Smooth muscle cell (in vitro differentiated cells): Measurements from ENCODE around the gene B4GALT5. TPM values are rescaled to one million over a fixed set of nuclear protein-coding genes. Genes with fewer than 3 reads are reported as not detected.
"Not testable (repeated sequence)": the region's sequence is repeated elsewhere in the genome, so short reads cannot be mapped to it uniquely, and the experiment has no call there.

Experiments used
- DNase-seq: peaks from one replicate; lab custom pipeline; 2025; ENCODE audit not compliant: unreplicated experiment; lab: John Stamatoyannopoulos, UW
- H2AFZ ChIP-seq: fragments of 200-600 bp; sonication (generic); 2 replicates; pipeline ENCODE4 v1.6.0; 2016; ENCODE audit warnings: antibody characterized with exemption, low read depth, mild to moderate bottlenecking
- H3F3A ChIP-seq: fragments of 200-600 bp; sonication (generic); 2 replicates; pipeline ENCODE4 v1.6.0; 2017; ENCODE audit warnings: antibody characterized with exemption, low read depth
- H3K27ac ChIP-seq: fragments of 200-600 bp; sonication (generic); 2 replicates; pipeline ENCODE4 v1.5.1; 2016; ENCODE audit warnings: low read depth, mild to moderate bottlenecking
- H3K27me3 ChIP-seq: fragments of 200-600 bp; sonication (generic); 2 replicates; pipeline ENCODE4 v1.6.1; 2016; ENCODE audit warnings: low read depth, mild to moderate bottlenecking
- H3K36me3 ChIP-seq: fragments of 200-600 bp; sonication (generic); 2 replicates; pipeline ENCODE4 v1.5.1; 2016; ENCODE audit warnings: low read depth
- H3K4me1 ChIP-seq: fragments of 200-600 bp; sonication (generic); 2 replicates; pipeline ENCODE4 v1.5.1; 2016; ENCODE audit warnings: low read depth
- H3K4me2 ChIP-seq: fragments of 200-600 bp; sonication (generic); 2 replicates; pipeline ENCODE4 v1.6.0; 2016; ENCODE audit warnings: mild to moderate bottlenecking
- H3K4me3 ChIP-seq: fragments of 200-600 bp; sonication (generic); 2 replicates; pipeline ENCODE4 v1.5.1; 2016; ENCODE audit warnings: mild to moderate bottlenecking
- H3K79me2 ChIP-seq: fragments of 200-600 bp; sonication (generic); 2 replicates; pipeline ENCODE4 v1.6.0; 2016; ENCODE audit warnings: low read depth, mild to moderate bottlenecking
- H3K9ac ChIP-seq: fragments of 200-600 bp; sonication (generic); 2 replicates; pipeline ENCODE4 v1.6.0; 2016; ENCODE audit warnings: low read depth
- H3K9me3 ChIP-seq: fragments of 200-600 bp; sonication (generic); replicated peaks from 2 replicates; pipeline ENCODE4 v1.5.1; 2016; ENCODE audit warnings: low read depth
- H4K20me1 ChIP-seq: fragments of 200-600 bp; sonication (generic); 2 replicates; pipeline ENCODE4 v1.6.0; 2016; ENCODE audit warnings: low read depth
- CTCF ChIP-seq: fragments of 200-600 bp; sonication (generic); IDR thresholded peaks from 2 replicates; pipeline ENCODE4 v1.5.1; 2017; ENCODE audit warnings: borderline replicate concordance, mild to moderate bottlenecking, antibody characterized with exemption; ENCODE audit not compliant: insufficient read depth, poor library complexity, severe bottlenecking
- WGBS: methylation state at CpG from one replicate; pipeline ENCODE4 v1.1.7; 2016; ENCODE audit warnings: low lambda C conversion rate; 5-methylcytosine and 5-hydroxymethylcytosine counted together
- polyA plus RNA-seq: library from polyadenylated mRNA; unstranded; fragments of >200 nt; fragmentation: Nextera tagmentation; extraction: Ambion mirVana; gene quantifications from 2 replicates; pipeline ENCODE4 v1.2.1, GENCODE V29; 2016
- total RNA-seq: library from RNA; depleted of rRNA; stranded (reverse); fragments of >200 nt; gene quantifications from 2 replicates; pipeline ENCODE4 v1.2.3, GENCODE V29; 2014

Gene B4GALT5
- total and polyA plus RNA-seq, 2 experiments from 2014 or later: 8.2 to 26.0 TPM

- Histone ChIP-seq H3K27me3 (no peaks in the 10 kb centered on the region), H3K9me3 (no peaks in the 10 kb centered on the region), H3K4me3 (no peak overlapping the region), H3F3A (no peaks in the 10 kb centered on the region), H3K36me3 (no peaks in the 10 kb centered on the region), H2AFZ (no peak overlapping the region), H3K9ac (no peak overlapping the region), H3K4me1 (no peaks in the 10 kb centered on the region), H3K27ac (no peak overlapping the region), H4K20me1 (no peaks in the 10 kb centered on the region), H3K79me2 (no peaks in the 10 kb centered on the region), H3K4me2 (no peak overlapping the region)
- no peak for TF ChIP-seq CTCF
- WGBS: 76% methylated on average over 14 of the region's 15 CpGs
- DNase-seq: no peak
Observed at GRCh38 chr20:49615401-49616153, 98.1 kb downstream of the B4GALT5 start.

GRCh38 chr20:49615051-49615400, 98.7 kb downstream of the B4GALT5 start:
- H3K27ac ChIP-seq, H3K27me3 ChIP-seq, H4K20me1 ChIP-seq, H3K4me2 ChIP-seq, DNase-seq, H3K36me3 ChIP-seq, H3K9ac ChIP-seq, H2AFZ ChIP-seq, H3K4me1 ChIP-seq, H3K9me3 ChIP-seq, H3F3A ChIP-seq, H3K79me2 ChIP-seq, H3K4me3 ChIP-seq: not testable (repeated sequence)
- 87% methylated on average over 8 of the region's 8 CpGs for WGBS

GRCh38 chr20:49614338-49615050, 99.2 kb downstream of the B4GALT5 start:
- H2AFZ ChIP-seq: no peak overlapping the region
- H4K20me1 ChIP-seq: no peaks in the 10 kb centered on the region
- no peaks in the 10 kb centered on the region for H3K27me3 ChIP-seq
- H3K9me3 ChIP-seq: no peaks in the 10 kb centered on the region
- H3K79me2 ChIP-seq: no peaks in the 10 kb centered on the region
- no peak for TF ChIP-seq CTCF
- no peak overlapping the region for H3K4me2 ChIP-seq
- no peaks in the 10 kb centered on the region for H3K4me1 ChIP-seq
- H3K27ac ChIP-seq: no peak overlapping the region
- DNase-seq: no peak
- no peaks in the 10 kb centered on the region for H3F3A ChIP-seq
- WGBS: 89% methylated on average over 13 of the region's 13 CpGs
- H3K4me3 ChIP-seq: no peak overlapping the region
- H3K36me3 ChIP-seq: no peaks in the 10 kb centered on the region
- no peak overlapping the region for H3K9ac ChIP-seq

GRCh38 chr20:49612127-49612738, 101.4 kb downstream of the B4GALT5 start:
- TF ChIP-seq CTCF: no peak
- Histone ChIP-seq H3F3A (no peaks in the 10 kb centered on the region), H3K4me1 (no peaks in the 10 kb centered on the region), H2AFZ (no peak overlapping the region), H3K9ac (no peak overlapping the region), H3K36me3 (no peaks in the 10 kb centered on the region), H3K79me2 (no peaks in the 10 kb centered on the region), H4K20me1 (no peaks in the 10 kb centered on the region), H3K9me3 (no peaks in the 10 kb centered on the region), H3K4me2 (no peak overlapping the region), H3K27ac (no peak overlapping the region), H3K27me3 (peaks cover 6% of the 10 kb centered on the region), H3K4me3 (no peak overlapping the region)
- no peak for DNase-seq
- WGBS: 96% methylated on average over 6 of the region's 6 CpGs

GRCh38 chr20:49611539-49612126, 102.0 kb downstream of the B4GALT5 start:
- not testable (repeated sequence) for H3K79me2 ChIP-seq, H3F3A ChIP-seq, H3K27ac ChIP-seq, H4K20me1 ChIP-seq, H3K9ac ChIP-seq, H3K9me3 ChIP-seq, H2AFZ ChIP-seq, DNase-seq, H3K27me3 ChIP-seq, H3K36me3 ChIP-seq, H3K4me1 ChIP-seq
- peak overlapping the region; percentile 81 for H3K4me2 ChIP-seq
- WGBS: 81% methylated on average over 6 of the region's 6 CpGs
- peak overlapping the region; percentile 24 for H3K4me3 ChIP-seq
